K562 (cell line): ENCODE measurements around the gene RTP5. TPM values are rescaled to one million over a fixed set of nuclear protein-coding genes. Genes with fewer than 3 reads are reported as not detected.
A peak's percentile ranks its signal among the peaks of the same experiment; 100 is the strongest.

Experiments
- ATAC-seq: fragments of 200-7000 bp; cut with Tn5 transposase; 3 replicates; pipeline ENCODE4 v1.9.1; 2020; ENCODE audit warnings: moderate library complexity
- BruUV-seq: library from RNA; stranded (reverse); fragments of 400-500 nt; replicated peaks from 2 replicates; lab custom pipeline; 2021; lab: Mats Ljungman, UMichigan
- CTCF ChIA-PET: fragments of 300-600 bp; formaldehyde crosslinking; extraction: SDS; loops from one replicate; lab custom pipeline; 2021; ENCODE audit warnings: low intra/inter-chr PET ratio; lab: Yijun Ruan, JAX
- POLR2A ChIA-PET: fragments of 300-600, 350-650 bp; sonication (Branson Sonifier 250); formaldehyde crosslinking; extraction: SDS; loops from one replicate; lab custom pipeline; 2021; ENCODE audit warnings: antibody characterized with exemption, inconsistent platforms; lab: Yijun Ruan, JAX
- DNase-seq, 4 experiments: peaks; one replicate each; pipeline versions ENCODE4 v3.0.0 to v3.0.0-alpha.2; 2011 to 2018; ENCODE audit warnings: low spot score in 3 of 4, mixed read lengths in 3 of 4; ENCODE audit errors: extremely low read depth in 1 of 4
- FAIRE-seq: peaks from 2 replicates; lab custom pipeline; 2011; peaks lifted over from hg19 to GRCh38; lab: Jason Lieb, UNC
- H2AFZ ChIP-seq: 2 replicates; pipeline ENCODE4 v1.6.0; 2011; ENCODE audit warnings: low read depth, low read length, control low read depth, inconsistent platforms
- H3K27ac ChIP-seq: fragments of 200-600 bp; 3 replicates; pipeline ENCODE4 v1.8.0; 2011; ENCODE audit warnings: low read depth, mild to moderate bottlenecking, control low read depth, inconsistent platforms, low read length, moderate library complexity, mixed read lengths; ENCODE audit errors: extremely low read depth
- H3K27me3 ChIP-seq, 2 experiments: fragments of 300-600 bp in 1 of 2; 2 replicates in 1 of 2; 3 replicates in 1 of 2; pipeline versions ENCODE4 v1.6.0 to v1.8.0; 2011; ENCODE audit warnings: inconsistent platforms in 2 of 2, low read length in 2 of 2, mild to moderate bottlenecking in 1 of 2, mixed read lengths in 1 of 2, moderate library complexity in 1 of 2; ENCODE audit not compliant: control insufficient read depth in 2 of 2, insufficient read depth in 2 of 2
- H3K36me3 ChIP-seq: fragments of 300-600 bp; 3 replicates; pipeline ENCODE4 v1.8.0; 2011; ENCODE audit warnings: mild to moderate bottlenecking, low read length, inconsistent platforms; ENCODE audit not compliant: control insufficient read depth, insufficient read depth
- H3K4me1 ChIP-seq, 2 experiments: fragments of 200-600 bp in 1 of 2; replicated peaks in 1 of 2; 2 replicates in 1 of 2; 3 replicates in 1 of 2; pipeline versions ENCODE4 v1.5.1 to v1.8.0; 2011; ENCODE audit warnings: inconsistent platforms in 2 of 2, low read length in 2 of 2, mild to moderate bottlenecking in 1 of 2, mixed read lengths in 1 of 2, moderate library complexity in 1 of 2; ENCODE audit not compliant: control insufficient read depth in 2 of 2, insufficient read depth in 2 of 2
- H3K4me2 ChIP-seq: 2 replicates; pipeline ENCODE4 v1.6.1; 2011; ENCODE audit warnings: low read length, control low read depth, inconsistent platforms, mixed read lengths; ENCODE audit not compliant: insufficient read depth
- H3K4me3 ChIP-seq: fragments of 200-600 bp; sonication (generic), shearing (Covaris generic); 2 replicates; pipeline ENCODE4 v1.5.1; 2016; ENCODE audit warnings: control low read depth, inconsistent platforms
- H3K79me2 ChIP-seq: fragments of 200-600 bp; 3 replicates; pipeline ENCODE4 v1.8.0; 2011; ENCODE audit warnings: low read length, inconsistent platforms; ENCODE audit not compliant: control insufficient read depth, insufficient read depth
- H3K9ac ChIP-seq, 2 experiments: 2 replicates each; pipeline versions ENCODE4 v1.6.0 to v1.6.1; 2011; ENCODE audit warnings: low read depth in 2 of 2, low read length in 2 of 2, control low read depth in 1 of 2, inconsistent platforms in 1 of 2, mild to moderate bottlenecking in 1 of 2, mixed read lengths in 1 of 2; ENCODE audit not compliant: insufficient read depth in 1 of 2
- H3K9me1 ChIP-seq: one replicate; pipeline ENCODE4 v1.6.0; 2011; ENCODE audit warnings: inconsistent platforms, mild to moderate bottlenecking, low read length, moderate library complexity; ENCODE audit not compliant: control insufficient read depth, insufficient read depth
- H3K9me3 ChIP-seq: replicated peaks from 2 replicates; pipeline ENCODE4 v1.5.1; 2011; ENCODE audit warnings: low read depth, low read length, inconsistent platforms; ENCODE audit not compliant: control insufficient read depth, insufficient read depth
- H4K20me1 ChIP-seq: replicated peaks from 2 replicates; pipeline ENCODE4 v1.6.1; 2011; ENCODE audit warnings: low read length, inconsistent platforms, mixed read lengths; ENCODE audit not compliant: control insufficient read depth, insufficient read depth
- CTBP1 ChIP-seq: fragments of 450-650 bp; IDR thresholded peaks from 2 replicates; pipeline ENCODE4 v1.6.1; 2016; ENCODE audit warnings: borderline replicate concordance
- KHSRP ChIP-seq: fragments of 450-650 bp; IDR thresholded peaks from 2 replicates; pipeline ENCODE4 v1.6.1; 2017
- POLR3A ChIP-seq: IDR thresholded peaks from 2 replicates; pipeline ENCODE4 v1.6.1; 2011; ENCODE audit warnings: borderline replicate concordance, mild to moderate bottlenecking, moderate library complexity; ENCODE audit not compliant: insufficient read length, insufficient read depth; ENCODE audit errors: extremely low read depth
- SIRT6 ChIP-seq: IDR thresholded peaks from one replicate; pipeline ENCODE4 v1.6.1; 2012; ENCODE audit warnings: low read depth, mild to moderate bottlenecking, control low read depth, inconsistent platforms, low read length, moderate library complexity
- ZNF57 ChIP-seq: fragments of 450-650 bp; formaldehyde crosslinking; IDR thresholded peaks from 2 replicates; pipeline ENCODE4 v1.4.0; 2020; ENCODE audit warnings: mild to moderate bottlenecking, moderate library complexity
- WGBS: fragments of 100-300 bp; shearing (Covaris generic); methylation state at CpG from one replicate; pipeline ENCODE4 v1.1.6; 2016; ENCODE audit warnings: low coverage, mixed read lengths; ENCODE audit not compliant: insufficient coverage; ENCODE audit errors: missing lambda C conversion rate; 5-methylcytosine and 5-hydroxymethylcytosine counted together
- in situ Hi-C: fragments of 300-500 bp; cut with MboI; formaldehyde crosslinking; loops from 4 replicates; pipeline ENCODE4 v1.15.0; 2018; ENCODE audit warnings: inconsistent platforms, mixed read lengths
- intact Hi-C: fragments of 100-400 bp; cut with micrococcal nuclease; formaldehyde crosslinking; loops from 2 replicates; pipeline ENCODE4 v1.14.2; 2022
- polyA plus RNA-seq, 8 experiments: library from polyadenylated mRNA; depleted of rRNA in 4 of 8; stranded (reverse) in 5 of 8; unstranded in 3 of 8; fragments of >200 nt; fragmentation: Nextera tagmentation in 2 of 8; fragmentation: Illumina TruSeq in 1 of 8; extraction: Ambion mirVana in 2 of 8; extraction: Trizol in 1 of 8; gene quantifications; 2 replicates each; pipeline versions ENCODE4 v1.2.1 to v1.2.3, GENCODE V29; 2011 to 2014; ENCODE audit warnings: inconsistent platforms in 1 of 8, missing spikeins in 1 of 8
- total RNA-seq, 7 experiments: library from RNA; depleted of rRNA in 6 of 7; stranded (reverse); fragments of >200 nt in 6 of 7; fragmentation: Illumina TruSeq in 2 of 7; extraction: Trizol in 2 of 7; gene quantifications; 2 replicates each; pipeline versions ENCODE4 v1.2.1 to v1.2.3, GENCODE V29; 2011 to 2021; ENCODE audit warnings: low replicate concordance in 1 of 7
- TF ChIP-seq, protein P1 (sequence below), 3 experiments: fragments of 200-800 bp in 1 of 3; sonication (Bioruptor generic) in 1 of 3; sonication (generic) in 1 of 3; formaldehyde crosslinking in 1 of 3; IDR thresholded peaks; 2 replicates each; pipeline versions ENCODE4 v1.6.1 to v1.8.0; 2016 to 2022; ENCODE audit warnings: mild to moderate bottlenecking in 2 of 3, missing compliant biosample characterization in 2 of 3, missing genetic modification characterization in 2 of 3, missing genetic modification reagents in 1 of 3
- TF ChIP-seq, protein P2 (sequence below): fragments of 150-350 bp; conservative IDR thresholded peaks from 2 replicates; pipeline ENCODE4 v1.6.1; 2014; ENCODE audit warnings: low read length
- TF ChIP-seq, protein P3 (sequence below): sonication (generic); IDR thresholded peaks from 2 replicates; pipeline ENCODE4 v1.6.1; 2016
- TF ChIP-seq, protein P4 (sequence below): IDR thresholded peaks from 3 replicates; pipeline ENCODE4 v1.6.1; 2011; ENCODE audit warnings: borderline replicate concordance, mild to moderate bottlenecking, moderate library complexity; ENCODE audit not compliant: insufficient read length; ENCODE audit errors: extremely low read depth
- TF ChIP-seq, protein P5 (sequence below): fragments of 450-650 bp; formaldehyde crosslinking; IDR thresholded peaks from 2 replicates; pipeline ENCODE4 v1.4.0; 2020; ENCODE audit warnings: mild to moderate bottlenecking, moderate library complexity

RTP5 gene
- total and polyA plus RNA-seq, 9 of the 15 experiments (the other 6 are each of a cell fraction or from before 2014, with no cell fraction given): not detected

DNA sequence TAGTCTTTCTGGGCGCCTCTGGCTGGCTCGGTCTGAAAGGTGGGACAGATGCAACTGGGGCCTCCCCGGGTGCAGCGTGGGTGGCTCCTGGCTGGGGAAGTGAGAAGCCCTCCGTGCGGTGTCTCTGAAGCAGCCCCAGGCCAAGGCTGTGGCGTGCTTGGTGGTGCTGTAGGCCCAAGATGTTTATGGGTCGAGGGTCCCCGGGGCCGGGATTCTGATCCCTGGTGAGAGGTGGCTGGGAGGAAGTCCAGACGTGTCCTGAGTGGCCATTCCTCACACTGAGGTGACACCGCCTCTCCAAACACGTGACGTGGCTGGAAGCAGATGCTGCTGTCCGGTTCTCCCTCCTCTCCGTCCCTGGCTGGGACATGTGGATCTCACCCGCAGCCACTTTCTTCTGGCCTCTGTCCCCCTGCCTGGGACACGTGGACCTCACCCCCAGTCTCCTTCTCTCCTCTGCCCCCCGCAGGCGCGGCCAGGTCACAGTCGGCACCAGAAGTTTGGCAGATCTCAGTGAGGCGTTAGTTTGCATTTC is 12.6 kb downstream of the RTP5 start (continued):
- TF ChIP-seq, protein P1, sequence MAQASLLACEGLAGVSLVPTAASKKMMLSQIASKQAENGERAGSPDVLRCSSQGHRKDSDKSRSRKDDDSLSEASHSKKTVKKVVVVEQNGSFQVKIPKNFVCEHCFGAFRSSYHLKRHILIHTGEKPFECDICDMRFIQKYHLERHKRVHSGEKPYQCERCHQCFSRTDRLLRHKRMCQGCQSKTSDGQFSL (CRISPR knock-in tag; IDR thresholded peaks at IDR 0.05): peak; percentile 30; the same call in 1 of the 2 replicates
- TF ChIP-seq, protein P1 (tag; IDR thresholded peaks at IDR 0.05): no peak
- TF ChIP-seq, protein P2, sequence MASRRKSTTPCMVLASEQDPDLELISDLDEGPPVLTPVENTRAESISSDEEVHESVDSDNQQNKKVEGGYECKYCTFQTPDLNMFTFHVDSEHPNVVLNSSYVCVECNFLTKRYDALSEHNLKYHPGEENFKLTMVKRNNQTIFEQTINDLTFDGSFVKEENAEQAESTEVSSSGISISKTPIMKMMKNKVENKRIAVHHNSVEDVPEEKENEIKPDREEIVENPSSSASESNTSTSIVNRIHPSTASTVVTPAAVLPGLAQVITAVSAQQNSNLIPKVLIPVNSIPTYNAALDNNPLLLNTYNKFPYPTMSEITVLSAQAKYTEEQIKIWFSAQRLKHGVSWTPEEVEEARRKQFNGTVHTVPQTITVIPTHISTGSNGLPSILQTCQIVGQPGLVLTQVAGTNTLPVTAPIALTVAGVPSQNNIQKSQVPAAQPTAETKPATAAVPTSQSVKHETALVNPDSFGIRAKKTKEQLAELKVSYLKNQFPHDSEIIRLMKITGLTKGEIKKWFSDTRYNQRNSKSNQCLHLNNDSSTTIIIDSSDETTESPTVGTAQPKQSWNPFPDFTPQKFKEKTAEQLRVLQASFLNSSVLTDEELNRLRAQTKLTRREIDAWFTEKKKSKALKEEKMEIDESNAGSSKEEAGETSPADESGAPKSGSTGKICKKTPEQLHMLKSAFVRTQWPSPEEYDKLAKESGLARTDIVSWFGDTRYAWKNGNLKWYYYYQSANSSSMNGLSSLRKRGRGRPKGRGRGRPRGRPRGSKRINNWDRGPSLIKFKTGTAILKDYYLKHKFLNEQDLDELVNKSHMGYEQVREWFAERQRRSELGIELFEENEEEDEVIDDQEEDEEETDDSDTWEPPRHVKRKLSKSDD: no peak
- TF ChIP-seq ZNF57 (CRISPR knock-in tag): no peak
- TF ChIP-seq, protein P3, sequence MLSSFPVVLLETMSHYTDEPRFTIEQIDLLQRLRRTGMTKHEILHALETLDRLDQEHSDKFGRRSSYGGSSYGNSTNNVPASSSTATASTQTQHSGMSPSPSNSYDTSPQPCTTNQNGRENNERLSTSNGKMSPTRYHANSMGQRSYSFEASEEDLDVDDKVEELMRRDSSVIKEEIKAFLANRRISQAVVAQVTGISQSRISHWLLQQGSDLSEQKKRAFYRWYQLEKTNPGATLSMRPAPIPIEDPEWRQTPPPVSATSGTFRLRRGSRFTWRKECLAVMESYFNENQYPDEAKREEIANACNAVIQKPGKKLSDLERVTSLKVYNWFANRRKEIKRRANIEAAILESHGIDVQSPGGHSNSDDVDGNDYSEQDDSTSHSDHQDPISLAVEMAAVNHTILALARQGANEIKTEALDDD: no peak
- TF ChIP-seq, all 486 proteins: peak for 41

DNA sequence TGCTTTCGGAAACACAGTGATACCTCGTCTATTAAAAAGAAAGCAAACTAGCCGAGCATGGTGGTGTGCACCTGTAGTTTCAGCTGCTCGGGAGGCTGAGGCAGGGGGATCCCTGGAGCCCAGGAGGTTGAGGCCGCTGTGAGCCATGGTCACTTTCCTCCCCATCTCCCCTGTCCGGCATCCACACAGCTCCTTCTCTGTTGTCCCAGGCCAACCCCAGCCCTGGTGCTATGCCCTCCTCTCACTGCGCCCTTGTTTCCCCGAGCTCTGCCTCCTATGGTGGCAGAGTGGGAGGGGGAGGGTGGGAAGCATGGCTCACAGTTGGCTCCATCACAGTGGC is 15.4 kb downstream of the RTP5 start:
- ATAC-seq: no peak
- H3K4me3 ChIP-seq: no peak overlapping the region
- no peaks in the 10 kb centered on the region for H3K9me1 ChIP-seq
- ChIA-PET POLR2A (no interaction called here), CTCF (no interaction called here)
- 84% methylated on average over 8 of the region's 8 CpGs for WGBS
- no peaks in the 10 kb centered on the region for H4K20me1 ChIP-seq
- no peak overlapping the region for H3K27ac ChIP-seq
- no peak overlapping the region for H3K9ac ChIP-seq
- no peak for FAIRE-seq
- no peaks in the 10 kb centered on the region for H3K9me3 ChIP-seq
- no peak for DNase-seq
- no TSS peak for BruUV-seq
- intact Hi-C loops: loop anchor here (5.0 kb wide), 1 partner anchor 153 kb away; the partner anchor contains the start of gene D2HGDH
- H3K4me2 ChIP-seq: no peak overlapping the region
- H2AFZ ChIP-seq: no peak overlapping the region
- H3K4me1 ChIP-seq: peaks cover 12 to 30% of the 10 kb centered on the region in 2 experiments; a peak in 4 of 5 replicates
- in situ Hi-C loops: no loop called here
- H3K27me3 ChIP-seq: no peaks in the 10 kb centered on the region
- no peaks in the 10 kb centered on the region for H3K36me3 ChIP-seq
- H3K79me2 ChIP-seq: no peaks in the 10 kb centered on the region
- no peak for TF ChIP-seq KHSRP
- TF ChIP-seq ZNF57 (CRISPR knock-in tag): no peak
- TF ChIP-seq, protein P4, sequence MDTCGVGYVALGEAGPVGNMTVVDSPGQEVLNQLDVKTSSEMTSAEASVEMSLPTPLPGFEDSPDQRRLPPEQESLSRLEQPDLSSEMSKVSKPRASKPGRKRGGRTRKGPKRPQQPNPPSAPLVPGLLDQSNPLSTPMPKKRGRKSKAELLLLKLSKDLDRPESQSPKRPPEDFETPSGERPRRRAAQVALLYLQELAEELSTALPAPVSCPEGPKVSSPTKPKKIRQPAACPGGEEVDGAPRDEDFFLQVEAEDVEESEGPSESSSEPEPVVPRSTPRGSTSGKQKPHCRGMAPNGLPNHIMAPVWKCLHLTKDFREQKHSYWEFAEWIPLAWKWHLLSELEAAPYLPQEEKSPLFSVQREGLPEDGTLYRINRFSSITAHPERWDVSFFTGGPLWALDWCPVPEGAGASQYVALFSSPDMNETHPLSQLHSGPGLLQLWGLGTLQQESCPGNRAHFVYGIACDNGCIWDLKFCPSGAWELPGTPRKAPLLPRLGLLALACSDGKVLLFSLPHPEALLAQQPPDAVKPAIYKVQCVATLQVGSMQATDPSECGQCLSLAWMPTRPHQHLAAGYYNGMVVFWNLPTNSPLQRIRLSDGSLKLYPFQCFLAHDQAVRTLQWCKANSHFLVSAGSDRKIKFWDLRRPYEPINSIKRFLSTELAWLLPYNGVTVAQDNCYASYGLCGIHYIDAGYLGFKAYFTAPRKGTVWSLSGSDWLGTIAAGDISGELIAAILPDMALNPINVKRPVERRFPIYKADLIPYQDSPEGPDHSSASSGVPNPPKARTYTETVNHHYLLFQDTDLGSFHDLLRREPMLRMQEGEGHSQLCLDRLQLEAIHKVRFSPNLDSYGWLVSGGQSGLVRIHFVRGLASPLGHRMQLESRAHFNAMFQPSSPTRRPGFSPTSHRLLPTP: no peak
- TF ChIP-seq CTBP1: no peak
- TF ChIP-seq, protein P5, sequence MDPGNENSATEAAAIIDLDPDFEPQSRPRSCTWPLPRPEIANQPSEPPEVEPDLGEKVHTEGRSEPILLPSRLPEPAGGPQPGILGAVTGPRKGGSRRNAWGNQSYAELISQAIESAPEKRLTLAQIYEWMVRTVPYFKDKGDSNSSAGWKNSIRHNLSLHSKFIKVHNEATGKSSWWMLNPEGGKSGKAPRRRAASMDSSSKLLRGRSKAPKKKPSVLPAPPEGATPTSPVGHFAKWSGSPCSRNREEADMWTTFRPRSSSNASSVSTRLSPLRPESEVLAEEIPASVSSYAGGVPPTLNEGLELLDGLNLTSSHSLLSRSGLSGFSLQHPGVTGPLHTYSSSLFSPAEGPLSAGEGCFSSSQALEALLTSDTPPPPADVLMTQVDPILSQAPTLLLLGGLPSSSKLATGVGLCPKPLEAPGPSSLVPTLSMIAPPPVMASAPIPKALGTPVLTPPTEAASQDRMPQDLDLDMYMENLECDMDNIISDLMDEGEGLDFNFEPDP (CRISPR knock-in tag): no peak
- no peak for TF ChIP-seq SIRT6
- no peak for TF ChIP-seq POLR3A
